GM18861 (cell line): ENCODE measurements around the gene NLRP12.
"Not testable (repeated sequence)": the region's sequence is repeated elsewhere in the genome, so short reads cannot be mapped to it uniquely, and the experiment has no call there.

Source experiments
- ATAC-seq: cut with Tn5 transposase; IDR thresholded peaks from one replicate; pipeline ENCODE4 v1.9.1; 2021; ENCODE audit not compliant: unreplicated experiment

The NLRP12 gene

GRCh38 chr19:53781332-53781731 lies 42.8 kb downstream of the NLRP12 start:
- ATAC-seq = not testable (repeated sequence)

GRCh38 chr19:53780506-53780905 lies 43.6 kb downstream of the NLRP12 start:
- no peak for ATAC-seq

GRCh38 chr19:53775524-53775923 lies 48.6 kb downstream of the NLRP12 start:
- no peak for ATAC-seq

GRCh38 chr19:53774491-53774890 lies 49.6 kb downstream of the NLRP12 start:
- ATAC-seq = not testable (repeated sequence)

GRCh38 chr19:53773999-53774398 lies 50.1 kb downstream of the NLRP12 start:
- ATAC-seq = no peak

GRCh38 chr19:53772943-53773342 lies 51.2 kb downstream of the NLRP12 start:
- ATAC-seq = no peak

- ATAC-seq = no peak
These were observed 53.0 kb downstream of the NLRP12 start for GRCh38 chr19:53771144-53771543.

- ATAC-seq = not testable (repeated sequence)
These were observed 54.3 kb downstream of the NLRP12 start for GRCh38 chr19:53769696-53770309.

GRCh38 chr19:53768401-53768800 lies 55.7 kb downstream of the NLRP12 start:
- no peak for ATAC-seq

- not testable (repeated sequence) for ATAC-seq
These were observed 65.1 kb downstream of the NLRP12 start for GRCh38 chr19:53758991-53759390.
